K562 (cell line): ENCODE data around the gene NFKBIB. TPM values are rescaled to one million over a fixed set of nuclear protein-coding genes. Genes with fewer than 3 reads are reported as not detected.
A peak's percentile ranks its signal among the peaks of the same experiment; 100 is the strongest.

Experiments
- BHLHE40 ChIP-seq: IDR thresholded peaks from 2 replicates; pipeline ENCODE4 v1.6.1; 2011; ENCODE audit warnings: low read length, improper control_type of control experiment
- CCAR2 ChIP-seq: fragments of 200-400 bp; formaldehyde crosslinking; IDR thresholded peaks from 2 replicates; pipeline ENCODE4 v1.6.1; 2017; ENCODE audit warnings: mild to moderate bottlenecking, low read depth, low read length
- DDX20 ChIP-seq: fragments of 450-650 bp; IDR thresholded peaks from 2 replicates; pipeline ENCODE4 v1.6.1; 2016; ENCODE audit warnings: missing genetic modification characterization, low read depth, mild to moderate bottlenecking, missing compliant biosample characterization, moderate library complexity
- E2F5 ChIP-seq: sonication (generic); formaldehyde crosslinking; IDR thresholded peaks from 2 replicates; pipeline ENCODE4 v1.8.0; 2022; ENCODE audit warnings: mild to moderate bottlenecking, missing genetic modification reagents
- ETV1 ChIP-seq: fragments of 450-650 bp; conservative IDR thresholded peaks from 2 replicates; pipeline ENCODE4 v1.6.1; 2016; ENCODE audit warnings: missing genetic modification characterization, control low read depth, low read depth, missing compliant biosample characterization
- KLF10 ChIP-seq: fragments of 250-450 bp; sonication (Bioruptor Pico); IDR thresholded peaks from 2 replicates; pipeline ENCODE4 v1.6.1; 2021; ENCODE audit warnings: matching md5 sums
- NFIC ChIP-seq: fragments of 450-650 bp; IDR thresholded peaks from 2 replicates; pipeline ENCODE4 v1.6.1; 2017; ENCODE audit warnings: mild to moderate bottlenecking, inconsistent platforms
- TAF15 ChIP-seq: fragments of 200-400 bp; formaldehyde crosslinking; IDR thresholded peaks from 2 replicates; pipeline ENCODE4 v1.6.1; 2017; ENCODE audit warnings: mild to moderate bottlenecking, low read depth, low read length, moderate library complexity
- TCF15 ChIP-seq: fragments of 250-450 bp; sonication (Bioruptor Pico); IDR thresholded peaks from 2 replicates; pipeline ENCODE4 v1.8.0; 2022; ENCODE audit warnings: moderate library complexity, mild to moderate bottlenecking, inconsistent platforms
- TRIM24 ChIP-seq, 2 experiments: fragments of 450-650 bp; IDR thresholded peaks; 2 replicates each; pipeline ENCODE4 v1.6.1; 2016
- TRIM25 ChIP-seq: fragments of 450-650 bp; IDR thresholded peaks from 2 replicates; pipeline ENCODE4 v1.7.0; 2016; ENCODE audit warnings: borderline replicate concordance
- ZFP30 ChIP-seq: fragments of 250-450 bp; sonication (Bioruptor Pico); IDR thresholded peaks from 2 replicates; pipeline ENCODE4 v1.8.0; 2022; ENCODE audit warnings: moderate library complexity, mild to moderate bottlenecking, inconsistent platforms, borderline replicate concordance
- ZNF224 ChIP-seq: sonication (generic); formaldehyde crosslinking; IDR thresholded peaks from 2 replicates; pipeline ENCODE4 v1.8.0; 2022; ENCODE audit warnings: mild to moderate bottlenecking, missing genetic modification reagents
- ZNF77 ChIP-seq: fragments of 250-450 bp; sonication (Bioruptor Pico); IDR thresholded peaks from 2 replicates; pipeline ENCODE4 v1.5.0; 2020
- polyA plus RNA-seq, 8 experiments: library from polyadenylated mRNA; depleted of rRNA in 4 of 8; stranded (reverse) in 5 of 8; unstranded in 3 of 8; fragments of >200 nt; fragmentation: Nextera tagmentation in 2 of 8; fragmentation: Illumina TruSeq in 1 of 8; extraction: Ambion mirVana in 2 of 8; extraction: Trizol in 1 of 8; gene quantifications; 2 replicates each; pipeline versions ENCODE4 v1.2.1 to v1.2.3, GENCODE V29; 2011 to 2014; ENCODE audit warnings: inconsistent platforms in 1 of 8, missing spikeins in 1 of 8
- total RNA-seq, 7 experiments: library from RNA; depleted of rRNA in 6 of 7; stranded (reverse); fragments of >200 nt in 6 of 7; fragmentation: Illumina TruSeq in 2 of 7; extraction: Trizol in 2 of 7; gene quantifications; 2 replicates each; pipeline versions ENCODE4 v1.2.1 to v1.2.3, GENCODE V29; 2011 to 2021; ENCODE audit warnings: low replicate concordance in 1 of 7
- TF ChIP-seq, protein P1 (sequence below): fragments of 450-650 bp; IDR thresholded peaks from 2 replicates; pipeline ENCODE4 v1.7.1; 2018; ENCODE audit warnings: mild to moderate bottlenecking, low read depth; ENCODE audit not compliant: partially characterized antibody
- TF ChIP-seq, protein P2 (sequence below): IDR thresholded peaks from 2 replicates; pipeline ENCODE4 v1.6.1; 2016; ENCODE audit warnings: missing genetic modification characterization, missing compliant biosample characterization
- TF ChIP-seq, protein P3 (sequence below): sonication (generic); formaldehyde crosslinking; IDR thresholded peaks from 2 replicates; pipeline ENCODE4 v1.9.0; 2022; ENCODE audit warnings: mild to moderate bottlenecking, missing genetic modification reagents
- TF ChIP-seq, protein P4 (sequence below), 2 experiments: fragments of 450-650 bp; IDR thresholded peaks; 2 replicates each; pipeline ENCODE4 v1.6.1; 2016

NFKBIB gene
- total and polyA plus RNA-seq, 9 of the 15 experiments (the other 6 are each of a cell fraction or from before 2014, with no cell fraction given): 1.5 to 44.9 (median 10.4) TPM

- TF ChIP-seq TRIM25 (no peak), ZNF77 (no peak), ZFP30 (CRISPR knock-in tag) (no peak), NFIC (no peak), DDX20 (no peak), TAF15 (no peak), TRIM24 (IDR thresholded peaks at IDR 0.05) (no peak), ETV1 (tag) (peak; percentile 35; the same call in 1 of the 2 replicates), TCF15 (CRISPR knock-in tag) (no peak), ZNF224 (CRISPR knock-in tag) (no peak), E2F5 (CRISPR knock-in tag) (no peak), KLF10 (no peak), CCAR2 (no peak), BHLHE40 (no peak; the same call in 1 of the 2 replicates)
- TF ChIP-seq, protein P1, sequence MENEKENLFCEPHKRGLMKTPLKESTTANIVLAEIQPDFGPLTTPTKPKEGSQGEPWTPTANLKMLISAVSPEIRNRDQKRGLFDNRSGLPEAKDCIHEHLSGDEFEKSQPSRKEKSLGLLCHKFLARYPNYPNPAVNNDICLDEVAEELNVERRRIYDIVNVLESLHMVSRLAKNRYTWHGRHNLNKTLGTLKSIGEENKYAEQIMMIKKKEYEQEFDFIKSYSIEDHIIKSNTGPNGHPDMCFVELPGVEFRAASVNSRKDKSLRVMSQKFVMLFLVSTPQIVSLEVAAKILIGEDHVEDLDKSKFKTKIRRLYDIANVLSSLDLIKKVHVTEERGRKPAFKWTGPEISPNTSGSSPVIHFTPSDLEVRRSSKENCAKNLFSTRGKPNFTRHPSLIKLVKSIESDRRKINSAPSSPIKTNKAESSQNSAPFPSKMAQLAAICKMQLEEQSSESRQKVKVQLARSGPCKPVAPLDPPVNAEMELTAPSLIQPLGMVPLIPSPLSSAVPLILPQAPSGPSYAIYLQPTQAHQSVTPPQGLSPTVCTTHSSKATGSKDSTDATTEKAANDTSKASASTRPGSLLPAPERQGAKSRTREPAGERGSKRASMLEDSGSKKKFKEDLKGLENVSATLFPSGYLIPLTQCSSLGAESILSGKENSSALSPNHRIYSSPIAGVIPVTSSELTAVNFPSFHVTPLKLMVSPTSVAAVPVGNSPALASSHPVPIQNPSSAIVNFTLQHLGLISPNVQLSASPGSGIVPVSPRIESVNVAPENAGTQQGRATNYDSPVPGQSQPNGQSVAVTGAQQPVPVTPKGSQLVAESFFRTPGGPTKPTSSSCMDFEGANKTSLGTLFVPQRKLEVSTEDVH: no peak
- TF ChIP-seq, protein P2, sequence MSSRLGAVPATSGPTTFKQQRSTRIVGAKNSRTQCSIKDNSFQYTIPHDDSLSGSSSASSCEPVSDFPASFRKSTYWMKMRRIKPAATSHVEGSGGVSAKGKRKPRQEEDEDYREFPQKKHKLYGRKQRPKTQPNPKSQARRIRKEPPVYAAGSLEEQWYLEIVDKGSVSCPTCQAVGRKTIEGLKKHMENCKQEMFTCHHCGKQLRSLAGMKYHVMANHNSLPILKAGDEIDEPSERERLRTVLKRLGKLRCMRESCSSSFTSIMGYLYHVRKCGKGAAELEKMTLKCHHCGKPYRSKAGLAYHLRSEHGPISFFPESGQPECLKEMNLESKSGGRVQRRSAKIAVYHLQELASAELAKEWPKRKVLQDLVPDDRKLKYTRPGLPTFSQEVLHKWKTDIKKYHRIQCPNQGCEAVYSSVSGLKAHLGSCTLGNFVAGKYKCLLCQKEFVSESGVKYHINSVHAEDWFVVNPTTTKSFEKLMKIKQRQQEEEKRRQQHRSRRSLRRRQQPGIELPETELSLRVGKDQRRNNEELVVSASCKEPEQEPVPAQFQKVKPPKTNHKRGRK (tag): no peak
- TF ChIP-seq, protein P3, sequence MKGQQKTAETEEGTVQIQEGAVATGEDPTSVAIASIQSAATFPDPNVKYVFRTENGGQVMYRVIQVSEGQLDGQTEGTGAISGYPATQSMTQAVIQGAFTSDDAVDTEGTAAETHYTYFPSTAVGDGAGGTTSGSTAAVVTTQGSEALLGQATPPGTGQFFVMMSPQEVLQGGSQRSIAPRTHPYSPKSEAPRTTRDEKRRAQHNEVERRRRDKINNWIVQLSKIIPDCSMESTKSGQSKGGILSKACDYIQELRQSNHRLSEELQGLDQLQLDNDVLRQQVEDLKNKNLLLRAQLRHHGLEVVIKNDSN: no peak
- TF ChIP-seq, protein P4, sequence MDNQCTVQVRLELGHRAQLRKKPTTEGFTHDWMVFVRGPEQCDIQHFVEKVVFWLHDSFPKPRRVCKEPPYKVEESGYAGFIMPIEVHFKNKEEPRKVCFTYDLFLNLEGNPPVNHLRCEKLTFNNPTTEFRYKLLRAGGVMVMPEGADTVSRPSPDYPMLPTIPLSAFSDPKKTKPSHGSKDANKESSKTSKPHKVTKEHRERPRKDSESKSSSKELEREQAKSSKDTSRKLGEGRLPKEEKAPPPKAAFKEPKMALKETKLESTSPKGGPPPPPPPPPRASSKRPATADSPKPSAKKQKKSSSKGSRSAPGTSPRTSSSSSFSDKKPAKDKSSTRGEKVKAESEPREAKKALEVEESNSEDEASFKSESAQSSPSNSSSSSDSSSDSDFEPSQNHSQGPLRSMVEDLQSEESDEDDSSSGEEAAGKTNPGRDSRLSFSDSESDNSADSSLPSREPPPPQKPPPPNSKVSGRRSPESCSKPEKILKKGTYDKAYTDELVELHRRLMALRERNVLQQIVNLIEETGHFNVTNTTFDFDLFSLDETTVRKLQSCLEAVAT (IDR thresholded peaks at IDR 0.05): peak in 1 of 2 experiments; percentile 78; a peak in 1 of 4 replicates
Observed at GRCh38 chr19:38850436-38850975, 49.3 kb upstream of the NFKBIB start (continued).
